AG04449 (cell line): Measurements from ENCODE around the gene CROT.

Experiments
- CTCF ChIA-PET: fragments of 350-600 bp; formaldehyde crosslinking; extraction: SDS; loops from one replicate; lab custom pipeline; 2021; ENCODE audit warnings: antibody characterized with exemption; lab: Yijun Ruan, JAX
- POLR2A ChIA-PET: fragments of 400-600, 350-600 bp; formaldehyde crosslinking; extraction: SDS; loops from one replicate; lab custom pipeline; 2020; ENCODE audit warnings: antibody characterized with exemption, inconsistent platforms; lab: Yijun Ruan, JAX
- DNase-seq: peaks from one replicate; pipeline ENCODE4 v3.0.0-alpha.2; 2010; ENCODE audit warnings: low read depth, low spot score
- H3K4me3 ChIP-seq: 2 replicates; pipeline ENCODE4 v1.5.1; 2011; ENCODE audit warnings: low read depth, mild to moderate bottlenecking, control low read depth, low read length
- CTCF ChIP-seq: IDR thresholded peaks from one replicate; pipeline ENCODE4 v1.5.1; 2011; ENCODE audit warnings: mild to moderate bottlenecking, moderate library complexity, low read length, control low read depth, inconsistent platforms; ENCODE audit not compliant: insufficient read depth; ENCODE audit errors: missing control alignments

CROT gene

GRCh38 chr7:87363342-87363741 lies 17.9 kb downstream of the CROT start:
- TF ChIP-seq CTCF: no peak
- POLR2A ChIA-PET: no interaction called here
- H3K4me3 ChIP-seq: no peak overlapping the region
- DNase-seq: no peak
- CTCF ChIA-PET: interaction anchor here (1.3 kb wide), 1 partner anchor 53 kb away, joined by 4 read pairs; no protein-coding TSS in a partner anchor

- no peak for TF ChIP-seq CTCF
- H3K4me3 ChIP-seq: no peak overlapping the region
- ChIA-PET CTCF (interaction anchor here (1.3 kb wide), 1 partner anchor 52 kb away, joined by 4 read pairs; no protein-coding TSS in a partner anchor), POLR2A (no interaction called here)
- no peak for DNase-seq
These were observed 18.8 kb downstream of the CROT start for GRCh38 chr7:87364246-87364645.

- no peak for DNase-seq
- no peak for TF ChIP-seq CTCF
- H3K4me3 ChIP-seq: no peak overlapping the region
- POLR2A ChIA-PET: no interaction called here
- CTCF ChIA-PET: no interaction called here
These were observed 23.8 kb downstream of the CROT start for GRCh38 chr7:87369216-87369615.

- POLR2A ChIA-PET: no interaction called here
- TF ChIP-seq CTCF: no peak
- no peak overlapping the region for H3K4me3 ChIP-seq
- CTCF ChIA-PET: no interaction called here
- peak; percentile 34 for DNase-seq
These were observed 25.3 kb downstream of the CROT start for GRCh38 chr7:87370660-87371180.

GRCh38 chr7:87375662-87376435 lies 30.4 kb downstream of the CROT start:
- no peak for TF ChIP-seq CTCF
- H3K4me3 ChIP-seq: no peak overlapping the region
- ChIA-PET CTCF (no interaction called here), POLR2A (no interaction called here)
- DNase-seq: no peak

GRCh38 chr7:87380905-87381304 lies 35.4 kb downstream of the CROT start:
- ChIA-PET CTCF (no interaction called here), POLR2A (no interaction called here)
- no peak for TF ChIP-seq CTCF
- no peak for DNase-seq
- H3K4me3 ChIP-seq: no peak overlapping the region
